Central memory CD4-positive, alpha-beta T cell (primary cell): ENCODE measurements around the gene PUDP.
"Not testable (repeated sequence)": the region's sequence is repeated elsewhere in the genome, so short reads cannot be mapped to it uniquely, and the experiment has no call there.

Source experiments
- DNase-seq: peaks from one replicate; pipeline ENCODE4 v3.0.0; 2022

Gene PUDP

DNA sequence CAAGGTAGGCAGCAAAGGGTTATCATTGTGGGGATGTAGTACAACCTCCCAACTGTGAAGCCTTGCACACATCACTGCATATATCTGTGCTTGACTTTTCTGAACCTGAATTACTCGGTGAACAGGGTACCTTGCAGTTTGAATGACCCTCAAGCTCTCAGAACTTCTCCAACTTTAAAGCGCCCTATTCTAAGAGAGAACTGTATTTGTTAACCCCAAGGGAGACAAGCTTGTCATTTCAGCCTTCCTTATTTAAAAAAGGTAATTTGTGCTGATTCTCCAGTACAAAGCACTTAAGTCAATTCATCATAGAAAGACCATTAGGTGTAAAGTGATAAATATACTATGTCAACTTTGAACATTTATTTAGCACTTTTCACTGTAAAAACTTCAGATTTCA, 122.5 kb downstream of the PUDP start:
- DNase-seq = no peak

DNA sequence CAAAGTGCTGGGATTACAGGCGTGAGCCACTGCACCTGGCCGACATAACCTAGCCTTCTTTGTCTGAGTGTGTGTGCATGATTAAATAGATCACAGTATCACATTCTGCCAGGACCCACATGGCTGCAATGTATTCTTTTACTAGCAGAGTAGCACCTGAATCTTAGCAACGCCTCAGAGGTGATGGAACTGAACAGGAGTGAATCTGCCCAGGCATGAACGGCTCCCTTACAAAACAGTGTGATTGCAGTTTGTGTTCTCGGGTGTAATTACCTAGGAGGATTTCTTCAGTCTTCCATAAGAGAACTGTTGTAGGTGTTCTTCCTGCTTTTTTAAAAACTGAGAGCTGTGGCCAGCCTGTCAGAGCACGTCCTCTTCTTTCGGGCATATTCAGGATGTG, 123.1 kb downstream of the PUDP start:
- no peak for DNase-seq

DNA sequence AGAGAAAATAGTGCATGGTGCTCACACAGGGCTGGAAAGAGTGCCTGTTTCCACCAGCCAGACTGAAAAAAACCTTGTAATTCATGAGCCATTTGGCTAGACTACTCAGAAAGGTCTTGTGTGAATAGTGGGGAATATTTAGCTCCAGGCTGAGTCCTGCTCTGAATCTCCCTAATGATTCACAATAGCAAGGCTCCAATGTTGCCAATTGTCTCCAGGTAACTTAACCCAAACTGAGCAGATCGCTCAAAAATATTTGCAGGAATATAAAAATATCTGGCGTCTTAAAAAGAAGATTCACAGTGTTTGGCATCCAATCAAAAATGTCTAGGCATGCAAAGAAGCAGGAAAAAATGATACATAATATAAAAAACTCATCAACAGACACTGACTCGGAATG, 125.0 kb downstream of the PUDP start:
- DNase-seq = not testable (repeated sequence)

DNA sequence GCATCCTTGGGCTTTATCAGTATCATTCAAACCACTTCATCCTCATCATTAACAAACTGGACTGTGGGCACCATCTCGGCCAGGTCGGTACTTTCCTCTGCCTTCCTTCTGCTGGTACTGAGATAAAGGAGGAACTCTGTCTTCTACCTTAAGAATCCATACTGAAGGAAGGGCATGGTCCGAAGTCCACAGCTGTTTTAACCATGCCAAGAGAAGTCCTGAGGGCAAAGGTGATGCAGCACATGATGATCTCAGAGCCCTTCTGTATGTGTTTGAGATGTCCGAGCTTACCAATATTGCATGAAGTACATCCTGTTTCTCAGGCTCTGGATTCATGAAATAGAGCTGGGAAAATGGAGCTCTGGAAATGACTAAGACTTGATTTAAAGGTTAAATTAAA, 126.0 kb downstream of the PUDP start:
- DNase-seq = no peak

DNA sequence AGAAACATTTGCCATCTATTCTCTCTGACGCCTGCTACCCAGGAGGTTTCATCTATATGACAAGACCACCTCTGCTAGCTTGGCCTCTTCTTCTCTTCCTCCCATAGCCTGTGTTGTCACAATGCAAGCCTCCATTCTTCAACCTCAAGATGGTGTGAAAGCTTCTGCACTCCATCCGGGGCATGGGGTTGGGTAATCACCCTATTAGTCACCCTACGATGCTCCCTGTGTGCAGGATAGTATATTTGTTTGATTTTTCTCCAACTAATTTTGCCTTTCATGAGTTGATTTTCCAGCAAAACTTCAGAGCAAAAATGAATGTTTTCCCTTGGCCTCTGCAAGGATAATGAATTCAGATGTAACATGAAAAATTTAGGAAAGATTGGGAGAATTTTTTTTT, 128.4 kb downstream of the PUDP start:
- DNase-seq = no peak

- not testable (repeated sequence) for DNase-seq
Measured at GRCh38 chrX:7012262-7012834, 135.6 kb downstream of the PUDP start.

- DNase-seq = not testable (repeated sequence)
Measured at GRCh38 chrX:7010897-7011296, 137.1 kb downstream of the PUDP start.

- not testable (repeated sequence) for DNase-seq
Measured at GRCh38 chrX:7007328-7007727, 140.6 kb downstream of the PUDP start.
